NB4 (cell line): ENCODE measurements around the gene DNAI4.

Experiments
- DNase-seq: peaks from one replicate; pipeline ENCODE4 v3.0.0; 2010; ENCODE audit warnings: low read depth
- H3K4me3 ChIP-seq: one replicate; pipeline ENCODE4 v1.5.1; 2011; ENCODE audit warnings: mild to moderate bottlenecking, low read depth, low read length, moderate library complexity
- MAX ChIP-seq: IDR thresholded peaks from 2 replicates; pipeline ENCODE4 v1.6.1; 2011; ENCODE audit warnings: low read depth, low read length
- MYC ChIP-seq: IDR thresholded peaks from 2 replicates; pipeline ENCODE4 v1.6.1; 2011; ENCODE audit warnings: low read depth, low read length
- POLR2A ChIP-seq: IDR thresholded peaks from 2 replicates; pipeline ENCODE4 v1.6.1; 2011; ENCODE audit warnings: mild to moderate bottlenecking; ENCODE audit not compliant: insufficient read length; ENCODE audit errors: extremely low read depth
- TF ChIP-seq, protein P1 (sequence below): IDR thresholded peaks from one replicate; pipeline ENCODE4 v1.5.1; 2012; ENCODE audit warnings: low read depth, low read length

DNAI4 gene

GRCh38 chr1:66937529-66938234, 13.0 kb upstream of the DNAI4 start:
- no peak for DNase-seq
- H3K4me3 ChIP-seq, result no peak overlapping the region
- TF ChIP-seq MYC (no peak), POLR2A (no peak), MAX (no peak)
- TF ChIP-seq, protein P1, sequence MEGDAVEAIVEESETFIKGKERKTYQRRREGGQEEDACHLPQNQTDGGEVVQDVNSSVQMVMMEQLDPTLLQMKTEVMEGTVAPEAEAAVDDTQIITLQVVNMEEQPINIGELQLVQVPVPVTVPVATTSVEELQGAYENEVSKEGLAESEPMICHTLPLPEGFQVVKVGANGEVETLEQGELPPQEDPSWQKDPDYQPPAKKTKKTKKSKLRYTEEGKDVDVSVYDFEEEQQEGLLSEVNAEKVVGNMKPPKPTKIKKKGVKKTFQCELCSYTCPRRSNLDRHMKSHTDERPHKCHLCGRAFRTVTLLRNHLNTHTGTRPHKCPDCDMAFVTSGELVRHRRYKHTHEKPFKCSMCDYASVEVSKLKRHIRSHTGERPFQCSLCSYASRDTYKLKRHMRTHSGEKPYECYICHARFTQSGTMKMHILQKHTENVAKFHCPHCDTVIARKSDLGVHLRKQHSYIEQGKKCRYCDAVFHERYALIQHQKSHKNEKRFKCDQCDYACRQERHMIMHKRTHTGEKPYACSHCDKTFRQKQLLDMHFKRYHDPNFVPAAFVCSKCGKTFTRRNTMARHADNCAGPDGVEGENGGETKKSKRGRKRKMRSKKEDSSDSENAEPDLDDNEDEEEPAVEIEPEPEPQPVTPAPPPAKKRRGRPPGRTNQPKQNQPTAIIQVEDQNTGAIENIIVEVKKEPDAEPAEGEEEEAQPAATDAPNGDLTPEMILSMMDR, result no peak

DNA sequence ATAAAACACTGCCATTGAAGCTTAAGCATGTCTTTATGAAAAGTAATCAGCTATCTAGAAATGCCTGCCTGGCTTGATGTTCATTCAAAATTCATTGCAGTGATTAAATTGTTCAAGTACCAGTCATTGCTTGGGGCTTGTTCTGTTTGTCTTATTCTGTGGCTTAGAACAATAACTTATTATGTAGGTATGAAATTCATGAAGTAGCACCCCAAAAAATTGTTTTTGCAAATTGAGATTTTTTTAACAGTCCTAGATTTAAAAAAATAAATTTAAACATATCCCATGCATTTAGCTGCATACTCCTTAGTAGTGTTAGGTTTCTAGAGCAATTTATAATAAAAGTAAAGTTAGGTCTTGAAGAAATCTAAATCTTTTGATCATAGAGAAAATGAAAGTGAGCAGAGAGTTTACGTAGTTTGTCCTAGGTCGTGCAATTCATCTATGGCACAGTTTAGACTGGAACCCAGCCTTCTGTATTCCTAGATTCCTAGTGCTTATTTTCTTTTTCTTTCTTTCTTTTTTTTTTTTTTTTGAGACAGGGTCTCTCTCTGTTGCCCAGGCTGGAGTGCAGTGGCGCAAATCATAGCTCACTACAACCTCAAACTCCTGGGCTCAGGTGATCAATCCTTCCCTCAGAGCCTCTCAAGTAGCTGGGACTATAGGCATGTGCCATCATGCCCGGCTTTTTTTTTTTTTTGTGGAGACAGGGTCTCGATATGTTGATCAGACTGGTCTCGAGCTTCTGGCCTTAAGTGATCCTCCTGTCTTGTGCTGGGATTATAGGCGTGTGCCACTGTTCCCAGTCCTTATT, 9.4 kb upstream of the DNAI4 start:
- H3K4me3 ChIP-seq, result peak overlapping the region; percentile 34
- TF ChIP-seq, protein P1, result no peak
- TF ChIP-seq MAX (no peak), POLR2A (no peak), MYC (no peak)
- no peak for DNase-seq

DNA sequence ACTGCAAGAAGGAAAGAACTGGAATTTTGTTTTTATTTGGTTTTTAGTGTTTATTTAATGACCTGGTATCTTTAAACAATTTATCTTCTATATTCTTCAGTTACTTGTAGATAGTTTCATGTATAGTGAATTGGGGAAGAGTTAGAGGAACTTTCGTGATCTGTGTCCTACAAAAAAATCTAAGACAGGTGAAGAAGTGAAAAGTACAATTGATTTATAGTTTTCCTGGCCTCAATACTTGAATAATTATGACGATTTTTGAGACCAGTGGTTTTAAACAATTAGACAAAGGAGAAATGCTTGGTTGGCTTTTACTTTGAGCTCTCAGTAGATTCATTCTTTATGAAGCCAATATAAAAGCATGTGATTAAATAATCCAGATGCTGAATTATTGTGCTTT, 7.6 kb upstream of the DNAI4 start:
- TF ChIP-seq MYC (no peak), POLR2A (no peak), MAX (no peak)
- TF ChIP-seq, protein P1, result no peak
- no peak for DNase-seq
- H3K4me3 ChIP-seq, result peak overlapping the region; percentile 81

DNA sequence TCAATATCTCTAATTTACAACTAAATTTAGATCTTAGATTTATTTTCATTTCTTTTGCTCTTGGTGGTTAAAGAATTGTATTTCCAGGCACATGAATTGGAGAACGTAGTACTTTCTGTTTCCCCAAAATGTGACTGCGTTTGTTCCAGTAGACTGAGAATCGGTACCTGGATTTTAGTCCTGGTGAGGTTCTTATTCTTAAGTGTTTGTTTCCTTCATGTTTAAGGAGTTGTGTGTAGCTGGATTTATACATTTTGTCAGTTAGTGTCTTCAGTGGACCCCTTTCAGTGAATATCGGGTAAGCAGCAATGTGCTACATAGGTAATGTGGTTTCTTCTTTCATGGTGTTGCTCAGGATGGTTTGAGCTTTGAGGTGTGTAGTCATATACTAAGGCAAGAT, 6.9 kb upstream of the DNAI4 start:
- TF ChIP-seq POLR2A, result no peak
- TF ChIP-seq, protein P1, result no peak
- TF ChIP-seq MAX, result no peak
- no peak for TF ChIP-seq MYC
- H3K4me3 ChIP-seq, result peak overlapping the region; percentile 81
- DNase-seq, result peak; percentile 16

GRCh38 chr1:66930823-66931174, 6.1 kb upstream of the DNAI4 start:
- DNase-seq, result no peak
- H3K4me3 ChIP-seq, result peak overlapping the region; percentile 81
- TF ChIP-seq MYC, result no peak
- TF ChIP-seq, protein P1, result no peak
- TF ChIP-seq POLR2A, result no peak
- no peak for TF ChIP-seq MAX
